NCI-H748 treated with DMSO at 0.1 percent for 48 hours (cell line): ENCODE data around the gene PLXDC2.

Source experiments
- DNase-seq: peaks from one replicate; lab custom pipeline; 2025; lab: John Stamatoyannopoulos, UW

Gene PLXDC2

GRCh38 chr10:19857876-19858275 lies 41.6 kb downstream of the PLXDC2 start:
- DNase-seq, result no peak

GRCh38 chr10:19860107-19860506 lies 43.9 kb downstream of the PLXDC2 start:
- DNase-seq, result no peak

- no peak for DNase-seq
These were observed 46.7 kb downstream of the PLXDC2 start for GRCh38 chr10:19862811-19863515.

GRCh38 chr10:19865676-19866075 lies 49.4 kb downstream of the PLXDC2 start:
- no peak for DNase-seq

DNA sequence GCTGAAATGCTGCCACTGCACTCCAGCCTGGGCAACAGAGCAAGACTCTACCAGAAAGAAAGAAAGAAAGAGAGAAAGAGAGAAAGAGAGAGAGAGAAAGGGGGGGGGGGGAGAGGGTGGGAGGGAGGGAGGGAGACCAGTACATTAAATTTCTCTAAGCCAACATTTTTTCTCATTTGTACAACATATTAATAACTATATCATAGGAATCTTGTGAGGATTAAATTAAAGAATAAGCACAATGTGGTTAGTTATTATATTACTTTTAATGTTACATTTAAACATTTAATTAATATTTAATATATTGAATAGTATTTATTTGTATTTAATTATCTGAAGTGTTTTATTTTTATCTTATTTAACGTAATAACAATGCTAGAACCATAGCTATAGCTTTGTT lies 53.1 kb downstream of the PLXDC2 start:
- no peak for DNase-seq

GRCh38 chr10:19872504-19873271 lies 56.5 kb downstream of the PLXDC2 start:
- DNase-seq, result no peak

DNA sequence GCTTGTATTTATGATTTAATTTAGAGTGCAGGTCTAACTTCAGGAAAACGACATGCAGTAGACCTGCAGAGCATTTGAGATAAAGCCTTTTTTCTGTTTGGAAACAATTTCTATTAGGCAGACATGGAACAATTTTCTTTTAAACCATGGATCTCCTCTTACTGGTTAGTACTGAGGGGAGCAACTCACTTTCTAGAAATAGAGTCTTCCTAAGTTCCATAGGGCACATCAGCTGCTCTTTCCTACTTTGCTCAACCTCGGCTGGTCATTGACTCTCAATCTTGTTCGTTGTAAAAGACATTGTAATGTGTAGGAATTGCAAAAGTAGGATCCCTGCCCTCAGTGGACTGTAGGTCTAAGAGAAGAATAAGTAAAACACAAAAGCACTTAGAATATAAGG lies 58.0 kb downstream of the PLXDC2 start:
- DNase-seq, result no peak

DNA sequence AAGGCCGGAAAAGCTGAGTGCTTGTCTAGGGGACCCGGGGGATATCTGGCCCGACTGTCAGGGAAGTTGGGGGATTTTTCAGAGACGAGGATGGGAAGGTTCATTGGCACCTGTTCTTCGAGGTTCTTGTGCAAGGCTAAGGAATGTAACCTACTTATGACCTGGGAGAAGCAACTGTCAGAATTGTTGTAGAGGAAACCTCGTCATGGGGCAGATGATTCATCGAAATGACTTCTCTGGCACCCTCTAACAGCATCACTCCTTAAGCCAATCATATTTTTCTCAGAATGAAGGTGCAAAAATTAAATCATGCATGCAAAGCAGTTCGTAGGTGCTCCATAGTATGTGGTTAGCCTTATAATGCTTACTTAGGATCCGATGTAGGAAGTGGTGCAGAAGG lies 58.6 kb downstream of the PLXDC2 start:
- DNase-seq, result no peak

- DNase-seq, result no peak
These were observed 60.3 kb downstream of the PLXDC2 start for GRCh38 chr10:19876570-19876969.

- DNase-seq, result no peak
These were observed 61.4 kb downstream of the PLXDC2 start for GRCh38 chr10:19877466-19878255.

DNA sequence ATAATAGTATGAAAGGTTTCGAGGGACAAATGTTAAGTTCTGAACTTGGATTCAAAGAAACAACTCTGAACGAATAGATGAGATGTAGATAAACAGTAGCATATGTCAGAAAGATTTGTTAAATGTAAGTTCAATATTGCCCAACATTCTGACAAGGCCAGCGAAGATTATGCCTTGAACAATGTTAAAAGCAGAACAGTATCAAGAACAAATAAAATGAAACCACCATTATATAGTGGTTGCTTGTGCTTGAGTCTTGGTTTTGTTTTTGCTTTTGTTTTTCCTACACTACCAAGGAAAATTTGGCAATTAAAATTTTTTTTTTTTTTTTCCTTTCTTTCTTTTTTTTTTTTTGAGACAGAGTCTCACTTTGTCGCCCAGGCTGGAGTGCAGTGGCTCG lies 66.4 kb downstream of the PLXDC2 start:
- no peak for DNase-seq

GRCh38 chr10:19888061-19888660 lies 71.9 kb downstream of the PLXDC2 start:
- DNase-seq, result no peak

- DNase-seq, result no peak
These were observed 73.0 kb downstream of the PLXDC2 start for GRCh38 chr10:19889256-19889655.

- no peak for DNase-seq
These were observed 75.2 kb downstream of the PLXDC2 start for GRCh38 chr10:19891429-19891828.

- no peak for DNase-seq
These were observed 76.0 kb downstream of the PLXDC2 start for GRCh38 chr10:19892270-19892669.

- no peak for DNase-seq
These were observed 76.4 kb downstream of the PLXDC2 start for GRCh38 chr10:19892677-19893076.

- DNase-seq, result no peak
These were observed 79.3 kb downstream of the PLXDC2 start for GRCh38 chr10:19895500-19895899.

DNA sequence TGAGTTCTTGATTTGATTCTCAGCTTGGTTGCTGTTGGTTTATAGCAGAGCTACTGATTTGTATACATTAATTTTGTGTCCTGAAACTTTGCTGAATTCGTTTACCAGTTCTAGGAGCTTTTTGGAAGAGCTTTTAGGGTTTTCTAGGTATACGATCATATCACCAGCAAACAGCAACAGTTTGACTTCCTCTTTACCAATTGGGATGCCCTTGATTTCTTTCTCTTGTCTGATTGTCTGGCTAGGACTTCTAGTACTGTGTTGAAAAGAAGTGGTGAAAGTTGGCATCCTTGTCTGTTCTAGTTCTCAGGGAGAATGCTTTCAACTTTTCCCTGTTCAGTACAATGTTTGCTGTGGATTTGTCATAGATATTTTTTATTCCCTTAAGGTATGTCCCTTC lies 86.2 kb downstream of the PLXDC2 start:
- DNase-seq, result no peak

GRCh38 chr10:19904202-19904661 lies 88.0 kb downstream of the PLXDC2 start:
- peak; percentile 7 for DNase-seq

DNA sequence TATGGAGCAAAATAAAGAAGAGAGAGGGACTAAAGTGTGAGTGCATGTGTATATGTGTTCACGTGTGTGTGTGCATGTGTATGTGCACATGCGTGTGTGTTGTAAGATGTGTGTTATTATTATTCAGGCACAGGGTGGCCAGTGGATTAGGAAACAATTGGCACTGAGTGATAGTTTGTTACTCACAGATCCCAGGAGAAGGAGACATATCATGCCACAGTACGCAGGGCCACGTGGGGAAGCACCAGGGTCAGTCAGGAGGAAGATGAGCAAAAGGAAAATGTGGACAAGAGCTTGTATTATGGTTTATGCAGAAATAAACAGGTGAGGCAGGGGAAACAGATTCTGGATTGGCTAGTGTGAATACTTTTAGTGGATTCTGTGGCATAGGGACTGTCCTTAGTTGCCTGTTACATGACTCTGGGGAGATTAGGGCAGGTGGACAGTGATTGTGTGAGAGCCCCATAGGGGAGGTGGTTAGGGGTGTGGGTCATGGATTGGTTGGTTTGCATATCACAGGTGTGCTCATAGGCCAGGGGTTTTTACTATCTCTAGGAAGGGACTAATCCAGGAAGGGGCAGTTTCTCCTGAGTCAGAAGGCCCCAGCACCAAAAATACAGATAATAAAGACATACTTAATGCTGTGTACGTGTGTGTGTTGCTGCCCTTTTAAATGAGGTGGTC lies 90.0 kb downstream of the PLXDC2 start:
- DNase-seq, result no peak

- DNase-seq, result no peak
These were observed 92.9 kb downstream of the PLXDC2 start for GRCh38 chr10:19908991-19909696.
